Muscle of leg (tissue), 11 donors: ENCODE results near the gene SHC4. TPM values are rescaled to one million over a fixed set of nuclear protein-coding genes. Genes with fewer than 3 reads are reported as not detected.

Source experiments
- DNase-seq: peaks from one replicate; pipeline ENCODE4 v3.0.0; 2013
- H3K27ac ChIP-seq: one replicate; pipeline ENCODE4 v1.5.1; 2013; ENCODE audit warnings: mild to moderate bottlenecking, low read length, control low read depth
- H3K27me3 ChIP-seq: one replicate; pipeline ENCODE4 v1.6.1; 2013; ENCODE audit warnings: low read length; ENCODE audit not compliant: control insufficient read depth, insufficient read depth
- H3K36me3 ChIP-seq: one replicate; pipeline ENCODE4 v1.6.1; 2013; ENCODE audit warnings: low read length; ENCODE audit not compliant: control insufficient read depth, insufficient read depth
- H3K4me1 ChIP-seq: one replicate; pipeline ENCODE4 v1.6.1; 2013; ENCODE audit warnings: low read length; ENCODE audit not compliant: control insufficient read depth, insufficient read depth
- H3K4me3 ChIP-seq: one replicate; pipeline ENCODE4 v1.5.1; 2013; ENCODE audit warnings: low read length, control low read depth
- H3K9me3 ChIP-seq: replicated peaks from 2 replicates; pipeline ENCODE4 v1.6.1; 2013; ENCODE audit warnings: low read depth, low read length; ENCODE audit not compliant: control insufficient read depth
- WGBS: methylation state at CpG from one replicate; pipeline ENCODE4 v1.1.5; 2013; ENCODE audit warnings: missing lambda C conversion rate; ENCODE audit not compliant: insufficient coverage; 5-methylcytosine and 5-hydroxymethylcytosine counted together
- polyA plus RNA-seq, 8 donors: library from polyadenylated mRNA; unstranded; fragments of 120-200 nt; gene quantifications; one replicate each; pipeline versions ENCODE4 v1.2.1 to v1.2.3, GENCODE V29; 2013; ENCODE audit warnings: inconsistent platforms in 1 of 8, low replicate concordance in 1 of 8; ENCODE audit not compliant: insufficient read length in 8 of 8, insufficient read depth in 1 of 8
- total RNA-seq: library from RNA; stranded (reverse); fragments of 120-200 nt; gene quantifications from one replicate; pipeline ENCODE4 v1.2.4, GENCODE V29; 2013

Gene SHC4
- total and polyA plus RNA-seq, 9 donors, result 1.3 to 3.0 (median 2.0) TPM

- H3K27me3 ChIP-seq, result no peaks in the 10 kb centered on the region
- peaks cover 4% of the 10 kb centered on the region for H3K4me1 ChIP-seq
- no CpG with 5 or more reads among the region's 2 CpGs for WGBS
- no peak overlapping the region for H3K27ac ChIP-seq
- no peak for DNase-seq
- no peaks in the 10 kb centered on the region for H3K36me3 ChIP-seq
- H3K4me3 ChIP-seq, result no peak overlapping the region
- no peaks in the 10 kb centered on the region for H3K9me3 ChIP-seq
Observed at GRCh38 chr15:48803877-48804276, 159.8 kb downstream of the SHC4 start.

- Histone ChIP-seq H3K9me3 (no peaks in the 10 kb centered on the region), H3K4me3 (no peak overlapping the region), H3K27me3 (no peaks in the 10 kb centered on the region), H3K27ac (no peak overlapping the region), H3K4me1 (peaks cover 4% of the 10 kb centered on the region), H3K36me3 (no peaks in the 10 kb centered on the region)
- no peak for DNase-seq
Observed at GRCh38 chr15:48802867-48803266, 160.9 kb downstream of the SHC4 start.

GRCh38 chr15:48802257-48802656 is 161.5 kb downstream of the SHC4 start:
- no peak for DNase-seq
- H3K36me3 ChIP-seq, result no peaks in the 10 kb centered on the region
- no CpG with 5 or more reads among the region's 3 CpGs for WGBS
- H3K4me1 ChIP-seq, result peaks cover 4% of the 10 kb centered on the region
- H3K4me3 ChIP-seq, result no peak overlapping the region
- no peaks in the 10 kb centered on the region for H3K27me3 ChIP-seq
- no peak overlapping the region for H3K27ac ChIP-seq
- H3K9me3 ChIP-seq, result no peaks in the 10 kb centered on the region

DNA sequence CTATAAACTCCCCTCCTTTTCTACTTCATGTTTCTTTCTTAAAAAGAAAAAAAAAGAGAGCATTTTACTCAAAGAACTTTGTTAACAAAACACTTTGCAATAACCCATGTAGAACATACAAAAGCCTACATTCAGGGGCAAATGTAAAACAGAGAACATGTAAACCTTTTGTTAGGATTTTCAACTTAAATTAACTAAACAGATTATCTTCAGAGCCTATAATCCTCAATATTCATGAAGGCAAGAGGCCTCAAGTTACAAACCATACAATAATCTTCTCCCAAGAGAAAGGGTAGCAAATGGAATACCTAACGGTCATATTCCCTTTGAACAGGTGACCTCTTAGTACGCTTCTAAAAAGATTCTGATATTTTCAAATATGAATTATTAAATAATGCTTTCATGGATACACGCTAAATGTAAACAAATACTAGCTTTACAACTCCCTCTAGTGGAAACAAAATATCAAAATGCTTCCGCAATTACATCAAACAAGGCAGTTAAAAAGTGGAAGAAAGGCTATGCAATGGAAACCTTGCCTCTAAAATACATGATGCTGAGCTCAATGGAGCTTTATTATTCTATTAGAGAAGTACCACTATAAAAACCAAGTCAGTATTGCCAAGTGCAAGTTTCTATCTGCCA is 162.8 kb downstream of the SHC4 start:
- no CpG with 5 or more reads among the region's 4 CpGs for WGBS
- no peaks in the 10 kb centered on the region for H3K27me3 ChIP-seq
- no peak overlapping the region for H3K27ac ChIP-seq
- no peaks in the 10 kb centered on the region for H3K9me3 ChIP-seq
- no peak overlapping the region for H3K4me3 ChIP-seq
- no peaks in the 10 kb centered on the region for H3K4me1 ChIP-seq
- DNase-seq, result peak; percentile 84
- no peaks in the 10 kb centered on the region for H3K36me3 ChIP-seq

- Histone ChIP-seq H3K9me3 (no peaks in the 10 kb centered on the region), H3K27me3 (no peaks in the 10 kb centered on the region), H3K4me1 (no peaks in the 10 kb centered on the region), H3K4me3 (no peak overlapping the region), H3K27ac (no peak overlapping the region), H3K36me3 (no peaks in the 10 kb centered on the region)
- no CpG with 5 or more reads among the region's 1 CpG for WGBS
- no peak for DNase-seq
Observed at GRCh38 chr15:48800245-48800644, 163.5 kb downstream of the SHC4 start.

DNA sequence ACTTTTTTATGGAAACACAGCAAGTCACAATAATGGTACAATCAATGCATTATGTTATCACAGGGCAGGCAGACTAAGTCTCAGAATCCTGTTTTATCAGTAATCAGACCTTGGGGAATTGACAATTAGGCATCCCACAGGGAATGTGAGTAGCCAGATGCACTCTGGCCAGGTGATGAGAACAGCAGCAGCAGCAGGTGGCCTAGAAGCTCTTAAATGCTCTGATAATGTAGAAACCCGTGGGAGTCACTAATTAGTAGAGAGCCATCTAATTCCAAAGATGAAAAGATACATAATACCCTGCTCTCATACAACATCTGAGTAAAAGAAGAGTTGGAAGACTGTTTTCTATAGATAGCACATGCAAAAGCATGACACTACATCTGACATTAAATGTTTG is 165.4 kb downstream of the SHC4 start:
- H3K36me3 ChIP-seq, result no peaks in the 10 kb centered on the region
- no peaks in the 10 kb centered on the region for H3K4me1 ChIP-seq
- no peaks in the 10 kb centered on the region for H3K9me3 ChIP-seq
- no peak overlapping the region for H3K4me3 ChIP-seq
- no peak overlapping the region for H3K27ac ChIP-seq
- no CpG with 5 or more reads among the region's 1 CpG for WGBS
- DNase-seq, result no peak
- H3K27me3 ChIP-seq, result no peaks in the 10 kb centered on the region

DNA sequence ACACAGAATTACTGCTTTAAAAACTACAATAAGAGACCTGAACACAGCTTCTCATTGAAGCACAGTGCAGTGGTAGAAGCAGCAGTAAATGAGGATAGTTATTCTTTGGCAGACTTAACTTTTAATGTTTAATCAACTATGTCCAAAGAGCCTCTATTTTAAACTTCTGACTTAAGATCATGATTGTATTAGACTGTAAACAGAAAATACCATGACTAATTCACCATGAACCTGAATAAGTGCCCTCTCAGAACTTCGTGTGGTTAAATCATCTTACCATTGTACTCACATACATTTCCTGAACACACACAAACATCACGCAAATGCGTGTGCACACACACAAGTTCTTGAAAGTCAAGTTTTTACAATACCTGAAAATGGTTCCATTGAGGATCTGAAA is 166.8 kb downstream of the SHC4 start:
- Histone ChIP-seq H3K36me3 (no peaks in the 10 kb centered on the region), H3K27ac (no peak overlapping the region), H3K27me3 (no peaks in the 10 kb centered on the region), H3K9me3 (no peaks in the 10 kb centered on the region), H3K4me3 (no peak overlapping the region), H3K4me1 (no peaks in the 10 kb centered on the region)
- DNase-seq, result no peak
- no CpG with 5 or more reads among the region's 3 CpGs for WGBS

GRCh38 chr15:48796521-48796920 is 167.2 kb downstream of the SHC4 start:
- WGBS, result no CpG with 5 or more reads among the region's 3 CpGs
- Histone ChIP-seq H3K9me3 (no peaks in the 10 kb centered on the region), H3K27ac (no peak overlapping the region), H3K27me3 (no peaks in the 10 kb centered on the region), H3K4me1 (no peaks in the 10 kb centered on the region), H3K36me3 (no peaks in the 10 kb centered on the region), H3K4me3 (no peak overlapping the region)
- DNase-seq, result no peak

- H3K27me3 ChIP-seq, result no peaks in the 10 kb centered on the region
- WGBS, result no CpG with 5 or more reads among the region's 3 CpGs
- no peaks in the 10 kb centered on the region for H3K4me1 ChIP-seq
- no peaks in the 10 kb centered on the region for H3K9me3 ChIP-seq
- no peak for DNase-seq
- no peak overlapping the region for H3K4me3 ChIP-seq
- no peak overlapping the region for H3K27ac ChIP-seq
- no peaks in the 10 kb centered on the region for H3K36me3 ChIP-seq
Observed at GRCh38 chr15:48795901-48796300, 167.8 kb downstream of the SHC4 start.

GRCh38 chr15:48794697-48795134 is 169.0 kb downstream of the SHC4 start:
- H3K4me1 ChIP-seq, result no peaks in the 10 kb centered on the region
- no peaks in the 10 kb centered on the region for H3K36me3 ChIP-seq
- WGBS, result 100% methylated on average over 2 of the region's 2 CpGs
- no peaks in the 10 kb centered on the region for H3K9me3 ChIP-seq
- no peaks in the 10 kb centered on the region for H3K27me3 ChIP-seq
- peak; percentile 47 for DNase-seq
- H3K4me3 ChIP-seq, result no peak overlapping the region
- H3K27ac ChIP-seq, result no peak overlapping the region

DNA sequence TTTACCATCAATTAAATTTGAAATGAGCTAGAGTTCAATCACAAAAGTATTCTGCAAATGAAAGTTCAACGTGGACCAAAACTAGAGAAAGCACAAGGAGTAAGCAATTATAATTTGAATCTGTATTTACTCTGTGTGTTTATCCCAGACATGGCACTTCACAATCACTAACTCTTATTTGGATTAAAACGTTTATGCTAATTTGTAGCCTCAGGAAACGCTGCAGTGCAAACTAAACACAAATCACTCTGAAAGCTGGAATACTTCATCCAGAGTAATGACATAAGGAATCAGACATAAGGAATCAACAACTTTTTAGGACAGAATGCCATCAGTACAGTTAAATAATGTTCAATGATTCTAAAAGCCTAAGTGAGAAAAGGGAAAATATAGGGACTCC is 171.3 kb downstream of the SHC4 start:
- no peaks in the 10 kb centered on the region for H3K4me1 ChIP-seq
- no peak overlapping the region for H3K4me3 ChIP-seq
- no peaks in the 10 kb centered on the region for H3K27me3 ChIP-seq
- H3K9me3 ChIP-seq, result no peaks in the 10 kb centered on the region
- no peak for DNase-seq
- H3K36me3 ChIP-seq, result peaks cover 6% of the 10 kb centered on the region
- WGBS, result no CpG with 5 or more reads among the region's 3 CpGs
- H3K27ac ChIP-seq, result no peak overlapping the region
